Measurements from ENCODE around the gene AFAP1L1.

The AFAP1L1 gene

DNA sequence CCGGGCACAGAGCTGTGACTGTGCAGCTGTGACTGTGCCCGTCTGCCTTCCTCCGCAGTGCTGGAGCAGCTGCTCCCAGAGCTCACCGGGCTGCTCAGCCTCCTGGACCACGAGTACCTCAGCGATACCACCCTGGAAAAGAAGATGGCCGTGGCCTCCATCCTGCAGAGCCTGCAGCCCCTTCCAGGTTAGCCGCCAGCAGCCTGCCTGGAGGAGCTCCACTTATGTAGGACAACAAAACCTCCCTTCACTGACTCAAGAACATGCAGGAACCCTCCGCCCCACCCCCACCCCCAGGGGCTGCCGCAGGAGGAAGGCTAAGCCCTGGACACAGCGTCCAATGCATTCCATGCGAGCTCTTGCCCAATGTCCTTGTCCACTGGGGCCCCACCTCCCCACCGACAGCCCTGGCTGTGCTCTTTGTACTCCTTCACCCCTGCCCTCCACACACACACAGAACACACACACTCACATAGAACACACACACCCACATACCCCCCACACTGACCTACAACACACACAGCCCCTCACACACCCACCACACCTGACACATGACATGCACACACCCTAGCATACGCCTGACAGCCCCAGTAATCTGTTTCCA, 27.9 kb downstream of the AFAP1L1 start:
- DNase-seq (ENCODE audit: low read depth), result no peak
- TF ChIP-seq, protein P1, sequence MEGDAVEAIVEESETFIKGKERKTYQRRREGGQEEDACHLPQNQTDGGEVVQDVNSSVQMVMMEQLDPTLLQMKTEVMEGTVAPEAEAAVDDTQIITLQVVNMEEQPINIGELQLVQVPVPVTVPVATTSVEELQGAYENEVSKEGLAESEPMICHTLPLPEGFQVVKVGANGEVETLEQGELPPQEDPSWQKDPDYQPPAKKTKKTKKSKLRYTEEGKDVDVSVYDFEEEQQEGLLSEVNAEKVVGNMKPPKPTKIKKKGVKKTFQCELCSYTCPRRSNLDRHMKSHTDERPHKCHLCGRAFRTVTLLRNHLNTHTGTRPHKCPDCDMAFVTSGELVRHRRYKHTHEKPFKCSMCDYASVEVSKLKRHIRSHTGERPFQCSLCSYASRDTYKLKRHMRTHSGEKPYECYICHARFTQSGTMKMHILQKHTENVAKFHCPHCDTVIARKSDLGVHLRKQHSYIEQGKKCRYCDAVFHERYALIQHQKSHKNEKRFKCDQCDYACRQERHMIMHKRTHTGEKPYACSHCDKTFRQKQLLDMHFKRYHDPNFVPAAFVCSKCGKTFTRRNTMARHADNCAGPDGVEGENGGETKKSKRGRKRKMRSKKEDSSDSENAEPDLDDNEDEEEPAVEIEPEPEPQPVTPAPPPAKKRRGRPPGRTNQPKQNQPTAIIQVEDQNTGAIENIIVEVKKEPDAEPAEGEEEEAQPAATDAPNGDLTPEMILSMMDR (IDR thresholded peaks at IDR 0.05; ENCODE audit: control insufficient read depth, insufficient read depth, low read depth, low read length, missing control alignments), result no peak
- no peak overlapping the region for H3K4me3 ChIP-seq (ENCODE audit: control insufficient read depth, low read depth, low read length)

DNA sequence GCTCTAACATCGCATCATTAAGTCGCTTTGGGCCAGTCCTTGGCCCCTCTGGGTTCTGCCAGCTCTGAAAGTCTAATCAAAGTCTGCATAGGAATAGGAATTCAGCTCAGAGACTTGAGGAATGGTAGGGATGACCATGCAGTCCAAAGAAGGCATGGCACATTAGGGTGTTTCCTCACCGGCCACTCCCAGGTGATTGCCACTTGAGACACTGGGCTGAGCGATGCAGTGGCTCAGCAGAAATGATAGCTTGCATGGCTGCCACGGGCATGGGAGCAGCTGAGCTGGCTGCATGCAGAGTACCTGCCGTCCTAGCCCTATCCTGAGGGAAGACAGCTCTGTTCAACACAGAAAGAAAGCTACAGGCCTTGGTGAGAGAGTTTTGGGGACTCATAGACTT, 28.8 kb downstream of the AFAP1L1 start:
- no peak for DNase-seq (ENCODE audit: low read depth)
- TF ChIP-seq, protein P1 (IDR thresholded peaks at IDR 0.05; ENCODE audit: control insufficient read depth, insufficient read depth, low read depth, low read length, missing control alignments), result no peak
- H3K4me3 ChIP-seq (ENCODE audit: control insufficient read depth, low read depth, low read length), result no peak overlapping the region

DNA sequence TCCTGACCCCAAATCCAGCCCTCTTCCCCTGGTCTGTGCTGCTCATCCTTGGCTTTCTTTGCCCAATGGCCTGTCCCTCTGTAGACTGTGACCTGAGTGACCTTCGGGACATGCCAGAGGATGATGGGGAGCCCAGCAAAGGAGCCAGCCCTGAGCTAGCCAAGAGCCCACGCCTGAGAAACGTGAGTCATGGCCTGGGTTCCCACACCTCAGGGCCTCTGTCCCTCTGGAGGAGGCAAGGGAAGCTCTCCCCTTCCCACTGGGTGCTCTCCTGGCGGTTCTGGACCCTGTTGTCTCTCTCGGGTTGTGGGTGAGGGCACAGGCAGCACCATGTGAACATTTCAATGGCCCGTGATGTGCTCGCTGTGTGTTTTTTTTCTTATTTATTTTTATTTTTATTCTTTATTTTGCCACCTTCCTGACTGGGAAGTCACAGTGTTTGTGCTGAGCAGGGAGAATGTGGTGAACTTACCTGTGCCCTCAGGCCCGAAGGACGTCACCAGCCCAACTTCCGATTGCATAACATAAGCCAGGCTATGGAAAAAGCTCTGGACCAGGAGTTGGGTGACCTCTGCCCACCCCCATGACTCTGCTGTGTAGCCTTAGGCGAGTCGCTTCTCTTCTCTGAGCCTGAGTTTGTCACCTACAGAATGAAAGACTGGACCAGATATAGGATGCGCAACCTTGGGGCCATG, 29.5 kb downstream of the AFAP1L1 start:
- TF ChIP-seq, protein P1 (IDR thresholded peaks at IDR 0.05; ENCODE audit: control insufficient read depth, insufficient read depth, low read depth, low read length, missing control alignments), result no peak
- H3K4me3 ChIP-seq (ENCODE audit: control insufficient read depth, low read depth, low read length), result no peak overlapping the region
- DNase-seq (ENCODE audit: low read depth), result no peak

DNA sequence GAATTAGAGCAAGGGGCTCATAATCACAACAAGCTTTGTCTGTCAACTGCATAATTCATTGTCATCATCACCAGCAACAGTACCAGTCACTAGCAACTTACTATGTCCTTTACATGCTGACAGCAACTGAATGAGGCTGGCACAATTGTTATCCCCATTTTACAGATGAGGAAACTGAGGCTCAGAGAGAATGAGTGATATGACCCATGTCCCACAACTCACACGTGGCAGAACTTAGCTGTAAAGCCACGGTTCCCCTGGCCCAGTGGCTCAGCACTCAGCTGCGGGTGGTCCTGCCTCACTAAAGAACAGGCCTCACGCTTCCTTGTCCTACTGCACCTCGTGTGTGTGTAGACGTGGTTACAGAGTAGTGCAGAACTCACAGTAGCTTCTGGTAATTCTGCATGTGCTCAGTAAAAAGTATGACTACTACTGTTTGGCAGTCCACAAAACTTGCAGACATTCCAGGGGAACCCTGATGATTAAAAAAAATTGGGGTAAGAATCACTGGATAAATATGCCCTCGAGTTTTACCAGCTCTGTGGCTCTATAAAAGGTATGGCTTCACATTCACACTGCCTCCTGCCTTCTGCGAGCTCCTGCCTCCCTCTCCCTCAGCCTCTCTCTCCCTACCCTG, 30.2 kb downstream of the AFAP1L1 start:
- H3K4me3 ChIP-seq (ENCODE audit: control insufficient read depth, low read depth, low read length), result no peak overlapping the region
- TF ChIP-seq, protein P1 (IDR thresholded peaks at IDR 0.05; ENCODE audit: control insufficient read depth, insufficient read depth, low read depth, low read length, missing control alignments), result no peak
- DNase-seq (ENCODE audit: low read depth), result peak; percentile 46

DNA sequence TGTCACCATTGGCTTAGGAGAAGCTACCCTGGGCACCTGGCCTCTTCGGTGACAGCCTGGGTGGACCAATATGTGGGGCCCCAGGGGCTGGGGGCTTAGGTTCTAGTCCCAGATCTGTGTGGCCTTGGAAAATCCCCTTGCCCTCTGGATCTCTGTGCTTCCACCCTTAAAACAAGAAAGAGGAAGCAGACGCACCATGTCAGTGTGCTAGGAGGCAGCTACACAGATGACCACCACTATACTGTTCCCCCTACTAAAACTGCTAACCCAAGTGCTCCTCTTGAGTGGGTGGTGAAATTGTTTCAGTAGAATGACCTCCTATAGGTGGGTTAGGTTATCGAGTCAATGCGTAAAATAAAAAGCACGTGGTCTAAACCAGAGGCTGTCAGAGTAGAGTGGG, 31.0 kb downstream of the AFAP1L1 start:
- DNase-seq (ENCODE audit: low read depth), result no peak
- no peak overlapping the region for H3K4me3 ChIP-seq (ENCODE audit: control insufficient read depth, low read depth, low read length)
- TF ChIP-seq, protein P1 (IDR thresholded peaks at IDR 0.05; ENCODE audit: control insufficient read depth, insufficient read depth, low read depth, low read length, missing control alignments), result no peak

DNA sequence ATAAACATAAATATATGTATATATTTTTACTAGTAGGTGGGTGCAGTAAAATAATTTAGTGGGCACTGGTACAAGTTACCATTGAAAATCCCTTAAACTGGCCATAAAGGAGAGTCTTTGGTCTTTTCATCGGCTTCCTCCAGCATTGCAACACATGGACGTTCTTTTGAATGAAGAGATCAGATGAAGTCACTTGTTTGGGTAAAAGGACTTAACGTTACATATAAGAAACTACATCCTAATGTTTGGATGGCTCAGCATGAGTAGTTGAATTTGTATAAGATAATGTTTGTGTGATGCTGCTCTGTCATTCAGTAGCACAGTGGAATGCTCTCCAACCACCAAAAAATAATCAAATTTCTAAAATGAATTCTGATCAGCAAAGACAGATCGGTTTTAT, 31.6 kb downstream of the AFAP1L1 start:
- no peak for DNase-seq (ENCODE audit: low read depth)
- no peak overlapping the region for H3K4me3 ChIP-seq (ENCODE audit: control insufficient read depth, low read depth, low read length)
- TF ChIP-seq, protein P1 (IDR thresholded peaks at IDR 0.05; ENCODE audit: control insufficient read depth, insufficient read depth, low read depth, low read length, missing control alignments), result no peak

Measured in AG09309 (cell line).